SU-DHL-6 (cell line): Measurements from ENCODE around the gene CITED2.

Experiments used
- H2AFZ ChIP-seq: fragments of 200-600 bp; sonication (generic); 2 replicates; pipeline ENCODE4 v1.6.1; 2014; ENCODE audit warnings: low read depth, mild to moderate bottlenecking, moderate library complexity, mixed read lengths, antibody characterized with exemption, low read length; ENCODE audit not compliant: severe bottlenecking
- H3F3A ChIP-seq: fragments of 200-600 bp; shearing (Covaris generic); 2 replicates; pipeline ENCODE4 v1.6.0; 2016; ENCODE audit warnings: antibody characterized with exemption, mild to moderate bottlenecking; ENCODE audit not compliant: insufficient read depth
- H3K27ac ChIP-seq: fragments of 200-600 bp; sonication (generic); 2 replicates; pipeline ENCODE4 v1.5.1; 2016; ENCODE audit warnings: low read depth, mild to moderate bottlenecking, low read length, moderate library complexity, mixed read lengths
- H3K27me3 ChIP-seq: fragments of 200-600 bp; sonication (generic), shearing (Covaris generic); 2 replicates; pipeline ENCODE4 v1.6.0; 2014; ENCODE audit warnings: mild to moderate bottlenecking, low read length
- H3K36me3 ChIP-seq: fragments of 200-600 bp; sonication (generic); 2 replicates; pipeline ENCODE4 v1.6.1; 2014; ENCODE audit warnings: mild to moderate bottlenecking, low read length, mixed read lengths
- H3K4me2 ChIP-seq: fragments of 300-600, 200-600 bp; shearing (Covaris generic), sonication (generic); 2 replicates; pipeline ENCODE4 v1.6.0; 2014; ENCODE audit warnings: low read length, low read depth, mild to moderate bottlenecking; ENCODE audit not compliant: poor library complexity, severe bottlenecking
- H3K4me3 ChIP-seq: fragments of 200-600 bp; sonication (generic); 2 replicates; pipeline ENCODE4 v1.5.1; 2014; ENCODE audit warnings: antibody characterized with exemption, low read length, mild to moderate bottlenecking, mixed read lengths; ENCODE audit not compliant: insufficient read depth, poor library complexity, severe bottlenecking
- H3K79me2 ChIP-seq: fragments of 200-600 bp; sonication (generic); 2 replicates; pipeline ENCODE4 v1.6.1; 2014; ENCODE audit warnings: mild to moderate bottlenecking, low read length, moderate library complexity; ENCODE audit not compliant: insufficient read depth
- H3K9ac ChIP-seq: fragments of 200-600 bp; sonication (generic); 2 replicates; pipeline ENCODE4 v1.7.0; 2014; ENCODE audit warnings: mild to moderate bottlenecking, low read length
- H3K9me2 ChIP-seq: fragments of 200-600 bp; sonication (generic); replicated peaks from 2 replicates; pipeline ENCODE4 v1.6.1; 2014; ENCODE audit warnings: low read length; ENCODE audit not compliant: insufficient read depth
- H3K9me3 ChIP-seq: fragments of 200-600 bp; sonication (generic); 2 replicates; pipeline ENCODE4 v1.6.1; 2014; ENCODE audit warnings: low read length, mixed read lengths; ENCODE audit not compliant: insufficient read depth
- H4K20me1 ChIP-seq: fragments of 200-600 bp; sonication (generic); 2 replicates; pipeline ENCODE4 v1.6.1; 2014; ENCODE audit warnings: low read depth, mild to moderate bottlenecking, antibody characterized with exemption, low read length, moderate library complexity, mixed read lengths
- CTCF ChIP-seq: fragments of 200-600 bp; sonication (generic); IDR thresholded peaks from one replicate; pipeline ENCODE4 v1.5.1; 2017; ENCODE audit warnings: antibody characterized with exemption, mild to moderate bottlenecking, low read length, moderate library complexity; ENCODE audit not compliant: insufficient read depth, poor library complexity, severe bottlenecking
- EZH2phosphoT487 ChIP-seq: fragments of 200-600 bp; sonication (generic), shearing (Covaris generic); conservative IDR thresholded peaks from 2 replicates; pipeline ENCODE4 v1.6.1; 2018; ENCODE audit warnings: mild to moderate bottlenecking, antibody characterized with exemption, low read length, moderate library complexity, mixed read lengths

The CITED2 gene

GRCh38 chr6:139341060-139341459 lies 33.4 kb downstream of the CITED2 start:
- Histone ChIP-seq H3F3A (peaks cover 11% of the 10 kb centered on the region), H3K9me2 (no peaks in the 10 kb centered on the region), H3K27me3 (no peaks in the 10 kb centered on the region), H2AFZ (no peak overlapping the region), H3K4me2 (no peak overlapping the region), H3K9me3 (no peaks in the 10 kb centered on the region), H3K4me3 (no peak overlapping the region), H3K36me3 (0 out of 2 replicates have a peak, but pooled peaks cover 3% of the 10 kb centered on the region), H3K79me2 (peaks cover 5% of the 10 kb centered on the region), H4K20me1 (no peaks in the 10 kb centered on the region), H3K9ac (no peak overlapping the region), H3K27ac (no peak overlapping the region)
- TF ChIP-seq CTCF = no peak
- TF ChIP-seq EZH2phosphoT487 = no peak

GRCh38 chr6:139338795-139339194 lies 35.7 kb downstream of the CITED2 start:
- Histone ChIP-seq H4K20me1 (no peaks in the 10 kb centered on the region), H3K27me3 (no peaks in the 10 kb centered on the region), H3K9me3 (no peaks in the 10 kb centered on the region), H3K79me2 (peaks cover 11% of the 10 kb centered on the region), H3F3A (peaks cover 26% of the 10 kb centered on the region), H3K4me3 (no peak overlapping the region), H3K9ac (no peak overlapping the region), H3K27ac (0 out of 2 replicates have a peak overlapping the region, but pooled peaks have one; percentile 85), H3K9me2 (no peaks in the 10 kb centered on the region), H3K4me2 (no peak overlapping the region), H2AFZ (no peak overlapping the region), H3K36me3 (0 out of 2 replicates have a peak, but pooled peaks cover 3% of the 10 kb centered on the region)
- TF ChIP-seq EZH2phosphoT487 (no peak), CTCF (no peak)

- H3K27ac ChIP-seq = peak overlapping the region; percentile 85
- H3K4me2 ChIP-seq = no peak overlapping the region
- no peaks in the 10 kb centered on the region for H3K27me3 ChIP-seq
- peaks cover 7% of the 10 kb centered on the region for H3K79me2 ChIP-seq
- TF ChIP-seq CTCF (no peak), EZH2phosphoT487 (no peak)
- peaks cover 26% of the 10 kb centered on the region for H3F3A ChIP-seq
- no peaks in the 10 kb centered on the region for H4K20me1 ChIP-seq
- H3K36me3 ChIP-seq = 0 out of 2 replicates have a peak, but pooled peaks cover 3% of the 10 kb centered on the region
- no peaks in the 10 kb centered on the region for H3K9me3 ChIP-seq
- H2AFZ ChIP-seq = no peak overlapping the region
- no peak overlapping the region for H3K4me3 ChIP-seq
- H3K9me2 ChIP-seq = no peaks in the 10 kb centered on the region
- H3K9ac ChIP-seq = no peak overlapping the region
Measured at GRCh38 chr6:139337830-139338229, 36.6 kb downstream of the CITED2 start.

GRCh38 chr6:139337001-139337400 lies 37.4 kb downstream of the CITED2 start:
- no peak for TF ChIP-seq EZH2phosphoT487
- TF ChIP-seq CTCF = no peak
- Histone ChIP-seq H3K79me2 (peaks cover 6% of the 10 kb centered on the region), H3K9ac (peak overlapping the region; percentile 44), H2AFZ (no peak overlapping the region), H4K20me1 (no peaks in the 10 kb centered on the region), H3K9me3 (no peaks in the 10 kb centered on the region), H3K4me2 (peak overlapping the region; percentile 74), H3K27me3 (no peaks in the 10 kb centered on the region), H3K27ac (peak overlapping the region; percentile 85), H3F3A (peaks cover 26% of the 10 kb centered on the region), H3K9me2 (no peaks in the 10 kb centered on the region), H3K36me3 (no peaks in the 10 kb centered on the region), H3K4me3 (no peak overlapping the region)
